HL-60 (cell line): Measurements from ENCODE around the gene SELENOP.

ENCODE experiments used
- CTCF ChIP-seq: IDR thresholded peaks from one replicate; pipeline ENCODE4 v1.5.1; 2011; ENCODE audit warnings: low read length, control low read depth, inconsistent platforms; ENCODE audit not compliant: insufficient read depth
- POLR2AphosphoS5 ChIP-seq: IDR thresholded peaks from 2 replicates; pipeline ENCODE4 v1.6.1; 2012; ENCODE audit warnings: low read depth

GRCh38 chr5:42756606-42757601, 54.8 kb downstream of the SELENOP start, which contains the start of gene CCDC152:
- TF ChIP-seq CTCF (no peak), POLR2AphosphoS5 (no peak)
